K562 (cell line): Measurements from ENCODE around the gene NDUFAF8. TPM values are rescaled to one million over a fixed set of nuclear protein-coding genes. Genes with fewer than 3 reads are reported as not detected.

ENCODE experiments used
- ATF1 ChIP-seq, 2 experiments: fragments of 450-650 bp in 1 of 2; IDR thresholded peaks; 2 replicates each; pipeline ENCODE4 v1.6.1; 2016; ENCODE audit warnings: missing compliant biosample characterization in 1 of 2, missing genetic modification characterization in 1 of 2
- CLOCK ChIP-seq: fragments of 250-450 bp; sonication (Bioruptor Pico); IDR thresholded peaks from 2 replicates; pipeline ENCODE4 v1.4.0; 2020; ENCODE audit warnings: mild to moderate bottlenecking, moderate library complexity, borderline replicate concordance
- EP400 ChIP-seq: fragments of 450-650 bp; IDR thresholded peaks from 2 replicates; pipeline ENCODE4 v1.6.1; 2017; ENCODE audit warnings: antibody characterized with exemption, mild to moderate bottlenecking, moderate library complexity
- GATA2 ChIP-seq: sonication (generic); formaldehyde crosslinking; IDR thresholded peaks from 2 replicates; pipeline ENCODE4 v1.4.0; 2020; ENCODE audit warnings: mild to moderate bottlenecking, missing genetic modification reagents
- JUND ChIP-seq, 2 experiments: IDR thresholded peaks; 2 replicates in 1 of 2; 3 replicates in 1 of 2; pipeline ENCODE4 v1.6.1; 2011; ENCODE audit warnings: borderline replicate concordance in 2 of 2, low read depth in 2 of 2, low read length in 2 of 2, improper control_type of control experiment in 1 of 2, missing biosample characterization in 1 of 2, missing genetic modification characterization in 1 of 2, missing genetic modification reagents in 1 of 2
- MED1 ChIP-seq: sonication (generic); formaldehyde crosslinking; IDR thresholded peaks from 2 replicates; pipeline ENCODE4 v1.8.1; 2023; ENCODE audit warnings: missing genetic modification reagents, borderline replicate concordance
- RBBP5 ChIP-seq: fragments of 200-600 bp; sonication (generic); IDR thresholded peaks from 2 replicates; pipeline ENCODE4 v1.6.1; 2012; ENCODE audit warnings: borderline replicate concordance, mild to moderate bottlenecking, low read length, control low read depth, inconsistent platforms; ENCODE audit not compliant: insufficient read depth, poor library complexity, severe bottlenecking
- ZNF280A ChIP-seq: fragments of 450-650 bp; IDR thresholded peaks from 2 replicates; pipeline ENCODE4 v1.6.1; 2018; ENCODE audit warnings: mild to moderate bottlenecking, low read depth; ENCODE audit not compliant: partially characterized antibody
- ZNF707 ChIP-seq: fragments of 250-450 bp; sonication (Bioruptor Pico); conservative IDR thresholded peaks from 2 replicates; pipeline ENCODE4 v1.8.0; 2022; ENCODE audit warnings: inconsistent platforms, mild to moderate bottlenecking, moderate library complexity
- polyA plus RNA-seq, 8 experiments: library from polyadenylated mRNA; depleted of rRNA in 4 of 8; stranded (reverse) in 5 of 8; unstranded in 3 of 8; fragments of >200 nt; fragmentation: Nextera tagmentation in 2 of 8; fragmentation: Illumina TruSeq in 1 of 8; extraction: Ambion mirVana in 2 of 8; extraction: Trizol in 1 of 8; gene quantifications; 2 replicates each; pipeline versions ENCODE4 v1.2.1 to v1.2.3, GENCODE V29; 2011 to 2014; ENCODE audit warnings: inconsistent platforms in 1 of 8, missing spikeins in 1 of 8
- total RNA-seq, 7 experiments: library from RNA; depleted of rRNA in 6 of 7; stranded (reverse); fragments of >200 nt in 6 of 7; fragmentation: Illumina TruSeq in 2 of 7; extraction: Trizol in 2 of 7; gene quantifications; 2 replicates each; pipeline versions ENCODE4 v1.2.1 to v1.2.3, GENCODE V29; 2011 to 2021; ENCODE audit warnings: low replicate concordance in 1 of 7

Gene NDUFAF8
- total and polyA plus RNA-seq, 9 of the 15 experiments (the other 6 are each of a cell fraction or from before 2014, with no cell fraction given): 13.5 to 144 (median 90.0) TPM

- TF ChIP-seq EP400 (no peak), GATA2 (CRISPR knock-in tag) (no peak), ATF1 (CRISPR knock-in tag; IDR thresholded peaks at IDR 0.05) (no peak), ATF1 (tag; IDR thresholded peaks at IDR 0.05) (no peak), JUND (IDR thresholded peaks at IDR 0.05; ENCODE audit: borderline replicate concordance, low read depth, low read length) (no peak), JUND (tag; IDR thresholded peaks at IDR 0.05; ENCODE audit: borderline replicate concordance, low read depth, low read length) (no peak), RBBP5 (no peak), CLOCK (CRISPR knock-in tag) (no peak), ZNF707 (CRISPR knock-in tag) (no peak), ZNF280A (no peak), MED1 (no peak)
Measured at GRCh38 chr17:81195941-81196495, 43.1 kb upstream of the NDUFAF8 start (continued).
